ENCODE data around the gene NEU1.

The NEU1 gene

DNA sequence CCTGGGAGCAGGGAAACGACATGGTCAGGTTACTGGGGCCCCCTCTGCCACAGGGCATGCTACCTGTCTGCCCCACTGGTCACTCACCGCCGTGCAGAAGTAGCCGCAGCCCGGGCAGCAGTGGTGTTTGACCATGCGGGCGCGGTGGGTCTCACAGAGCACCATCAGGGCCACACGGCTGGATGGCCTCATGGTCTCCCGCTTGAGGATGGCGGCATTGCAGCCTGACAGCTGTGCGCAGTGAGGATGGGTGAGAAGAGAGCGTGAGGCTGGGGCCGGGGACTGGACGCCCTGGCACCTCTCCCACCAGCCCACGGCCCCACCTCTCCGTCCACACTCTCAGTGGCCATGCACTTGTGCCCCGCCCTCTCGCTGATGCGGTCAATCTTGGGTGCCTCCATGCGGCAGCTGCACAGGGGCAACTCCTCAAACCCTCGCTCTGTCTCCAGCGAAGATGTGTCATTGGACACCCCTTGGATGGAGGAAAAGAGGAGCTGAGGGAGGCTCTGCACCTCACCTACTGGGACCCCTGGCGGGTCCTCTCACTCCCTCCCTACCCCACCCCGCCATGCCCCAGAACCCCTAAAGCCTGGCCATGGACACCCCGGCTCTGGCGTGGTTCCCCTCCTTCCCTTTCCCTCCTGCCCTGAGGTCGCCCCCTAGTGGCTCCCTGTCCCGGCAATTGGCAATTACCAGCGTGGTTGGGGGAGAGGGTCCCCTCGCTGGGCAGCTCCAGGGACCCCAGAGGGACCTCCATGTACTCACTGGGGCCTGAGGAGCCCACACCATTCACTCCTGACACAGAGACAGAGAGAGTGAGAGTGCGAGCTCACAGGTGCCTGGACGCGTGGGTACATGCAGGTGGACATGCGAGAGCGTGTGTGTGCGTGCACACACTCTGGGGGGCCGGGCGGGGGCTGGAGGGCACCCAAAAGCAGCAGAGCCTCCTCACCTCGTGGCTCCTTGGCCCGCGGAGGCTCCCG is 25.9 kb upstream of the NEU1 start:
- Histone ChIP-seq H3K4me3 (ENCODE audit: low read length) (no peak overlapping the region), H3K9ac (ENCODE audit: low read length) (no peak overlapping the region), H3K4me1 (ENCODE audit: control insufficient read depth, low read depth, low read length) (no peaks in the 10 kb centered on the region), H3K36me3 (ENCODE audit: control insufficient read depth, low read depth, low read length) (peaks cover 92% of the 10 kb centered on the region), H3K9me3 (ENCODE audit: control insufficient read depth, low read depth, low read length) (no peaks in the 10 kb centered on the region), H3K27ac (ENCODE audit: low read length) (no peak overlapping the region), H3K27me3 (ENCODE audit: control insufficient read depth, insufficient read depth, low read length) (no peaks in the 10 kb centered on the region)

DNA sequence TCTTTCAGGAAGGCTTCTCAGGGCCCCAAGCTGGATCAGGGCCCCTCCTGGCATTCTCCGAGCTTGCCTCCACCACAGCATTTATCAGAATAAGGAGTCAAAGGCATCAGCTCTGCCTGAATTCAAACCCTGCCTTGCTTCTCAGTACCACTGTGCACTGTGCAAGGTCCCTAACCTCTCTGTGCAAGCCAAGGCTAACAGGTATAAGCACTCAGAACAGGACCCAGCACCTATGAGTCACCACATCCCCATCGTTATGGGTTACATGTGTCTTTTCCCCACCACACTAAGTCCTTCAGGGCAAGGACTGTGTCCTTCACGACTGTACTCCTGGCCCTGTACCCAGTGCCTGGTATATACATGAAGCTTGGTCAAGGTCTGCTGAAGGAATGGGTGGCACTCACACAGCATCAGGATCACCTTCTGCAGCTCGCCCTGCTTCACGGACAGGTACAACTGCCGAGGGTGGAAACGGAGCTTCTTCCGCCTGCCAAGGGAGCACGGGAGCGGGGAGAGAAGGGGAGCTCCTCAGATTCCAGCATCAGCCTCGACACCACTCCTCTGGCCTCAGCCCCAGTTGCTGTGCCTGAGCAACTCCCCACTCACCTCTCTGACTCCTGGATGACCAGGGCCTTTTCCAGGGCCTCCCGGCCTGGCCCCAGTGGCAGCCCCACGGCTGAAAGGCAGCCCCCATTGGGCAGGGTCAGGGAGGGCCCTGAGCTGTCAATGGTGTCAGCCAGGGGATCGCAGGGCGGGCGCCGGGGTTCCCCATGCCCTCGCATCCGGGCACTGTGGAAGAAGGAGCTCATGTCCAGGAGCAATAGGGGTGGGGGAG is 24.8 kb upstream of the NEU1 start:
- Histone ChIP-seq H3K4me3 (ENCODE audit: low read length) (no peak overlapping the region), H3K27me3 (ENCODE audit: control insufficient read depth, insufficient read depth, low read length) (no peaks in the 10 kb centered on the region), H3K9ac (ENCODE audit: low read length) (no peak overlapping the region), H3K4me1 (ENCODE audit: control insufficient read depth, low read depth, low read length) (no peaks in the 10 kb centered on the region), H3K9me3 (ENCODE audit: control insufficient read depth, low read depth, low read length) (no peaks in the 10 kb centered on the region), H3K27ac (ENCODE audit: low read length) (no peak overlapping the region), H3K36me3 (ENCODE audit: control insufficient read depth, low read depth, low read length) (peaks cover 90% of the 10 kb centered on the region)

DNA sequence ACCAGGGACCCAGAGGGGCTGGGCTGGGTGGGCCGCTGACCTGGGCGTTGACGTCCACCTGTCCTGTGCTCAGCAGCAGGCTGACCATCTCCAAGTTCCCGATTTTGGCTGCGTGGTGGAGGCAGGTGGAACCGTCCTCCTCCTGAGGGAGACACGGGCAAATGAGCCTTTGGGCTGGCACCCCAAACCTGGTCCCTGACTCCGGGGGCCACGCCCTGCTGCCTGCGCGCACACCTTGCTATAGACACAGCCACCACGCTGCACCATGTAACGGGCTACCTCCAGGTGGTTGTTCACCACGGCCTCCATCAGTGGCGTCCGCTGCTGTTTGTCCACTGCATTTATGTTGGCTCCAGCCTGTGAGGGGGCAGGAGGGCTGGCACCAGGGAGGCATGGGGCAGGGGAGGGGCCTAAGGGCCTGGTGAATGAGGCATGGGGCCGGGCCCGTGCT is 23.9 kb upstream of the NEU1 start:
- no peak overlapping the region for H3K4me3 ChIP-seq (ENCODE audit: low read length)
- peaks cover 86% of the 10 kb centered on the region for H3K36me3 ChIP-seq (ENCODE audit: control insufficient read depth, low read depth, low read length)
- H3K27ac ChIP-seq (ENCODE audit: low read length): no peak overlapping the region
- no peaks in the 10 kb centered on the region for H3K9me3 ChIP-seq (ENCODE audit: control insufficient read depth, low read depth, low read length)
- no peak overlapping the region for H3K9ac ChIP-seq (ENCODE audit: low read length)
- no peaks in the 10 kb centered on the region for H3K27me3 ChIP-seq (ENCODE audit: control insufficient read depth, insufficient read depth, low read length)
- H3K4me1 ChIP-seq (ENCODE audit: control insufficient read depth, low read depth, low read length): no peaks in the 10 kb centered on the region

DNA sequence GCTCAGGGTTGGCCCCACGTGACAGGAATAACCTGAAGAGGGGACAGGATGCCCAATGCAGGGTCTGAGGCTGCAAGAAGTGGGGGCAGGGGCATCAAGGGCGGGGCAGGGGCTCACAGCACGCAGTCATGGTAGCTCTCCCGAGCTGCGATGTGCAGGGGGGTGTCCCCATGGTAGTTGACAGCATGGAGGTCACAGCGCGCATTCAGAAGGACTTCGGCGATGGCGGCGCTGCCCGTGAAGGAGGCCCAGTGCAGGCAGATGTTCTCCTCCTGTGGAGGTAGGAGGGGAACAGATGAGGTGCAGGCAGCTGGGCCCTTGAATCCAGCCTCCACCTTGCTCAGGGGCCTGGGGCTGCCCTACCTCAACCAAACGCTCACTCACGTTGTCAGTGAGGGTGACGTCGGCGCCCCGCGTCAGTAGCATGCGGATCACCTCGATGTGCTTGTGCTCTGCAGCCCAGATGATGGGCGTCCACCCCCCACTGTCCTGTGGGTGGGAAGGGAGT is 22.0 kb upstream of the NEU1 start:
- H3K27me3 ChIP-seq (ENCODE audit: control insufficient read depth, insufficient read depth, low read length): no peaks in the 10 kb centered on the region
- H3K36me3 ChIP-seq (ENCODE audit: control insufficient read depth, low read depth, low read length): peaks cover 93% of the 10 kb centered on the region
- H3K4me1 ChIP-seq (ENCODE audit: control insufficient read depth, low read depth, low read length): no peaks in the 10 kb centered on the region
- no peak overlapping the region for H3K9ac ChIP-seq (ENCODE audit: low read length)
- H3K27ac ChIP-seq (ENCODE audit: low read length): no peak overlapping the region
- no peaks in the 10 kb centered on the region for H3K9me3 ChIP-seq (ENCODE audit: control insufficient read depth, low read depth, low read length)
- no peak overlapping the region for H3K4me3 ChIP-seq (ENCODE audit: low read length)

DNA sequence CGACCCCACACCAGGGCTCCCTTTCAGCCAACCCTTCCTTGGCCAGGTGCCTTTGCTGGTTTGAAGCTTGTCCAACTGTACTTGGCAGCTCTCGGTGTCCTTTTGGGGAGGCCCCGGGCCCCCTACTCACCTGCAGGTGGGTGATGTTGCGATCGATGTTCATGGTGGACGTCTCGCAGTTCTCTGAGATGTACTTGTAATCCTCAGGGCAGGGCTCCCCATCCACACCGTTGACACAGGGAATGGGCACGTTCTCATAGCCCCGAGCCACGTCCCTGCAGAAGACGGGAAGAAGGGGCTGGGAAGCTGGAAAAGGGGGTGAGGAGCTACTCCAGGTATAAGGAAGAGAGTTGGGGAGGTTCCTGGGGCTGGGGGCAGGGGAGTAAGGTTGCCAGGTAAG is 21.1 kb upstream of the NEU1 start:
- no peak overlapping the region for H3K27ac ChIP-seq (ENCODE audit: low read length)
- H3K36me3 ChIP-seq (ENCODE audit: control insufficient read depth, low read depth, low read length): peaks cover 86% of the 10 kb centered on the region

DNA sequence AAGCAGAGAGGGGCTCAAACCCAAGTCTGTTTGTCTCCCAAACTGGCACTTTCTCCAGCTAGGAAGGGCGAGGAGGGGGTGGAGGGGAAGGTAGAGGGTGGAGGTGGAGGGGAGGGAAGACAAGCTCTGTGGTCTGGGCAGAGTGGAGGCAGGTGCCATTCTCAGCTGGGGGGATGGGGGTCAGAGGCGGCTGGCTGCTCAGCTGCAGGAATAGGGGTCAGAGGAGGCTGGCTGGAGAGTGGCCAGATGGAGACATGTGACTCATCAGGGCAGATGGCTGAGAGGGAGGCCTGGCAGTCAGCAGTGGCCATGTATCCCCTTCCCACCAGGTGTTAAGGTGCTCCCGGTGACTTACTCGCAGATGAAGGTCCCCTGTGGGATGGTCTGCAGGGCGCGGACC is 19.7 kb upstream of the NEU1 start:
- Histone ChIP-seq H3K27me3 (ENCODE audit: control insufficient read depth, insufficient read depth, low read length) (no peaks in the 10 kb centered on the region), H3K9ac (ENCODE audit: low read length) (no peak overlapping the region), H3K9me3 (ENCODE audit: control insufficient read depth, low read depth, low read length) (no peaks in the 10 kb centered on the region), H3K4me1 (ENCODE audit: control insufficient read depth, low read depth, low read length) (no peaks in the 10 kb centered on the region), H3K36me3 (ENCODE audit: control insufficient read depth, low read depth, low read length) (peaks cover 72% of the 10 kb centered on the region), H3K4me3 (ENCODE audit: low read length) (no peak overlapping the region), H3K27ac (ENCODE audit: low read length) (no peak overlapping the region)

More for the DNA sequence above, 21.1 kb upstream of the NEU1 start:
- Histone ChIP-seq H3K27me3 (ENCODE audit: control insufficient read depth, insufficient read depth, low read length) (no peaks in the 10 kb centered on the region), H3K4me3 (ENCODE audit: low read length) (no peak overlapping the region), H3K9me3 (ENCODE audit: control insufficient read depth, low read depth, low read length) (no peaks in the 10 kb centered on the region), H3K4me1 (ENCODE audit: control insufficient read depth, low read depth, low read length) (no peaks in the 10 kb centered on the region), H3K9ac (ENCODE audit: low read length) (no peak overlapping the region)

DNA sequence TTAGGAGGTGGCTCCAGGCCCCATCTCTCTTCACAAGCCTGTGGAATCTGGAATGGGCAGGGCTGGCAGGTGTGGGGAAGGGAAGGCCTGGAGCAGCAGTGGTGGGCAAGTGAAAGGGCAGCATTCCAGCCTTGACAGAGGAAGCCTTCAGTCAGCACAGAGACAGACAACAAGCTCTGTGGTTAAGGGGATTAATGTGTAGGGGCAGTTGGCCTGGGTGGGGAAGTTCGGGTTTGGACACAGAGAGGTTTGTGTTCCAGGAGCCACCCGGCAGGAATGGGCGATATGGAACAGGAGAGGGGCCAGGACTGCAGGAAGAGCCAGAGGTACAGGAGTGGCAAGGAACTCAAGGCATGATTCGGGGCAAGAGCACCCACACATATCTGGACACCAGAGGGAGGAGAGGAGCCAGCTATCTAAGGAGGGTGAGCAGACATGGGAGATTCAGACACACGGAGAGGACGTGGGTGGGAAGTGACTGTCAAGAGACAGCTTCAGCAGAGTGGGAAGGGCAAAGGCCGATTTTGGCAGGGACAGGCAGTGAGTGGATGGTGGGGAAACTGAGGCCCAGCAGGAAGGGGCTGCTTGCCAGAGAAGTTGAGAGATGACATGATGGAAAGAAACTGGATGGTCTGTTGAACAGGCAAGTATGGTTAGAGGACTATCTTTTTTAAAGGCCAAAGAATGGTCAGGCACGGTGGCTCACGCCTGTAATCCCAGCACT is 18.7 kb upstream of the NEU1 start:
- Histone ChIP-seq H3K9me3 (ENCODE audit: control insufficient read depth, low read depth, low read length) (no peaks in the 10 kb centered on the region), H3K27ac (ENCODE audit: low read length) (no peak overlapping the region), H3K9ac (ENCODE audit: low read length) (no peak overlapping the region), H3K4me1 (ENCODE audit: control insufficient read depth, low read depth, low read length) (no peaks in the 10 kb centered on the region), H3K27me3 (ENCODE audit: control insufficient read depth, insufficient read depth, low read length) (no peaks in the 10 kb centered on the region), H3K4me3 (ENCODE audit: low read length) (no peak overlapping the region), H3K36me3 (ENCODE audit: control insufficient read depth, low read depth, low read length) (peaks cover 62% of the 10 kb centered on the region)

DNA sequence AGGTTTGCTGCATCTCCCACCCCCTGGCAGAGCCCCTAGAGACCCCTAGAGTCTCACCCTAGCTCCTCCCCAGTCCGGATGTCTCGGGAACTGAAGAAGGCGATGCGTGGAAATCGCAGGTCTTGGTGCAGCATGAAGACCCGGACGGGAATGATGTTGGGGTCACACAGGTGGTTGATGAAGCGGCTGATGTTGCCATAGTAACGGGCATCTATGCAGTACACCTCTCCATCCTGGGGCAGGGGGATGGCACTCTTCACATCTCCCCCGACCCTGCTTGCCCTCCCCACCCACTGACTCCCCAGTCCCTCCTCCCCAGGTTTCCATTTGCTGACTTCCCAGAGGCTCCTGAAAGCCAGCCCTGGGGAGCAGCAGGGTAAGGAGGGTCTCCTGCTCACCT is 18.0 kb upstream of the NEU1 start:
- H3K9me3 ChIP-seq (ENCODE audit: control insufficient read depth, low read depth, low read length): no peaks in the 10 kb centered on the region
- H3K4me1 ChIP-seq (ENCODE audit: control insufficient read depth, low read depth, low read length): no peaks in the 10 kb centered on the region
- H3K4me3 ChIP-seq (ENCODE audit: low read length): no peak overlapping the region
- H3K36me3 ChIP-seq (ENCODE audit: control insufficient read depth, low read depth, low read length): peaks cover 55% of the 10 kb centered on the region
- H3K9ac ChIP-seq (ENCODE audit: low read length): no peak overlapping the region
- no peaks in the 10 kb centered on the region for H3K27me3 ChIP-seq (ENCODE audit: control insufficient read depth, insufficient read depth, low read length)
- H3K27ac ChIP-seq (ENCODE audit: low read length): no peak overlapping the region

DNA sequence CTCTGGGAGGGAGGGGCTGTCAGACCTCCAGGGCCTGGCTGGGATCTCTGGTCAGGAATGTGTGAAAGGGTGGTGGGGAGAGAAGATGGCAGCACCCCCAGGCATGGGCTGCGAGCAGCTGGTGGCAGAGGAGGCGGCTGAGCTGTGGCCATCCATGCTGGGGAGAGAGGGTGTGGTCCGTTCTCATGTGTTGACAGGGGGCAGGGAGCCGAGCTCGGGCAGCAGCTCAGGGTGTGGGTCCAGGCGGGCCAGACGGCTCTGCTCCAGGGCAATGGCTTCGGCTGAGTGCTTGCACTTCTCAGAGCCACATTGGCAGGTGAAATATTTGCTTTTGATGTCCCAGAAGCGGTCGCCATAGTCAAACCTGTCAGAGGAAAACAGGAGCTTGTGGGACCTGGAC is 17.3 kb upstream of the NEU1 start:
- H3K4me3 ChIP-seq (ENCODE audit: low read length): no peak overlapping the region
- H3K36me3 ChIP-seq (ENCODE audit: control insufficient read depth, low read depth, low read length): peaks cover 48% of the 10 kb centered on the region
- H3K27me3 ChIP-seq (ENCODE audit: control insufficient read depth, insufficient read depth, low read length): no peaks in the 10 kb centered on the region
- H3K4me1 ChIP-seq (ENCODE audit: control insufficient read depth, low read depth, low read length): no peaks in the 10 kb centered on the region
- no peak overlapping the region for H3K9ac ChIP-seq (ENCODE audit: low read length)
- H3K9me3 ChIP-seq (ENCODE audit: control insufficient read depth, low read depth, low read length): no peaks in the 10 kb centered on the region
- no peak overlapping the region for H3K27ac ChIP-seq (ENCODE audit: low read length)

DNA sequence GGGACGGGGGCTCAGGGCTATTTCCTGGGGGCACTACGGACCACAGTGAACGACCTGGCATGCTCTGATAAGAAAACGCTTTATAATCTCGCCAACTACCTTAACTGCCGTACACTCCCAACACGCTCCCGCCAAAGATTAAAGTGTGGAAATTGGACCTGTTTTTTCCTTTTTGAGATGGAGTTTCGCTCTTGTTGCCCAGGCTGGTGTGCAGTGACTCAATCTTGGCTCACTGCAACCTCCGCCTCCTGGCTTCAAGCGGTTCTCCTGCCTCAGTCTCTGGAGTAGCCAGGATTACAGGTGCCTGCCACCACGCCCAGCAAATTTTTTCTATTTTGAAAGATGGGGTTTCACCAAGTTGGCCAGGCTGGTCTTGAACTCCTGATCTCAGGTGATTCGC is 16.5 kb upstream of the NEU1 start:
- Histone ChIP-seq H3K27me3 (ENCODE audit: control insufficient read depth, insufficient read depth, low read length) (no peaks in the 10 kb centered on the region), H3K4me3 (ENCODE audit: low read length) (no peak overlapping the region), H3K4me1 (ENCODE audit: control insufficient read depth, low read depth, low read length) (no peaks in the 10 kb centered on the region), H3K27ac (ENCODE audit: low read length) (no peak overlapping the region), H3K36me3 (ENCODE audit: control insufficient read depth, low read depth, low read length) (peaks cover 40% of the 10 kb centered on the region), H3K9me3 (ENCODE audit: control insufficient read depth, low read depth, low read length) (no peaks in the 10 kb centered on the region), H3K9ac (ENCODE audit: low read length) (no peak overlapping the region)

DNA sequence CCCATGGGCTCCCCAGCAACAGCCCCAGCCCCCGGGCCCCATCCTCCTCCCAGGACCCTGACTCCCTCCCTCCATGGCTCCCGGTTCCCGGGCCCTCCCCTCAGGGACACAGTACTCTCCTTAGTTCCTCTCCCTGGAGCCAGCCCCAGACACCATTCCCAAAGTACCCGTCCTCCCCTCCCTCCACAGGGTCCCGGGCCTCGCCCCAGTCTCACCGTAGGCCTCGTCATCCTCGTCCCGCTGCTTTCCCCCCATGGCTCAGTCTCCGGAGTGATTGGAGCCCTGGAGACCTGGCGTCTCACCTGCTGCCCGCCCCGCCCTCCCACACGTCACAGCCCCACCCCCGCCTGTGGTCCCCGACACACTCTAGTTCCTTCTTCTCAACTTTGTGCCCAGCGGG is 16.1 kb upstream of the NEU1 start, which contains the start of gene SLC44A4:
SLC44A4 (minus strand) TSS at position 272 of the 400 bp plus-strand sequence; CDS start at position 255, 17 bp downstream.
- Histone ChIP-seq H3K4me3 (ENCODE audit: low read length) (peak within 1 kb of the TSS; percentile 10), H3K9ac (ENCODE audit: low read length) (no peak within 1 kb of the TSS), H3K27me3 (ENCODE audit: control insufficient read depth, insufficient read depth, low read length) (no peaks in the 10 kb centered on the region), H3K4me1 (ENCODE audit: control insufficient read depth, low read depth, low read length) (no peaks in the 10 kb centered on the region), H3K9me3 (ENCODE audit: control insufficient read depth, low read depth, low read length) (no peaks in the 10 kb centered on the region), H3K36me3 (ENCODE audit: control insufficient read depth, low read depth, low read length) (peaks cover 36% of the 10 kb centered on the region), H3K27ac (ENCODE audit: low read length) (no peak within 1 kb of the TSS)
